ENCODE measurements around the gene CACNA1C. TPM values are rescaled to one million over a fixed set of nuclear protein-coding genes. Genes with fewer than 3 reads are reported as not detected.

CACNA1C gene
- total RNA-seq, 6 donors from 2014 or later: 5.2 to 45.1 (median 8.8) TPM

GRCh38 chr12:2745655-2746054 lies 692.9 kb downstream of the CACNA1C start:
- H3K4me3 ChIP-seq: no peak overlapping the region
- H3K27ac ChIP-seq: no peak overlapping the region
- H3K27me3 ChIP-seq: no peaks in the 10 kb centered on the region
- DNase-seq: no peak
- TF ChIP-seq POLR2A (IDR thresholded peaks at IDR 0.05): no peak
- no peak for TF ChIP-seq POLR2AphosphoS5 (IDR thresholded peaks at IDR 0.05)
- no peak for TF ChIP-seq EP300 (IDR thresholded peaks at IDR 0.05)
- TF ChIP-seq CTCF (IDR thresholded peaks at IDR 0.05): no peak
- WGBS, 2 donors: 49 to 59% methylated on average over 2 of the region's 2 CpGs
- ATAC-seq (ENCODE audit: low FRiP score in 2 of 2): no peak
- no peaks in the 10 kb centered on the region for H3K9me3 ChIP-seq
- no peaks in the 10 kb centered on the region for H3K36me3 ChIP-seq
- H3K4me1 ChIP-seq: no peaks in the 10 kb centered on the region

Other genes with a start within 250 kb of the CACNA1C start
- gene LRTM2, start 232.4 kb upstream of the CACNA1C start, total RNA-seq: not detected
- 1 to 10 TPM; 3.3 to 8.4 (median 7.0) TPM for gene CACNA2D4, start 134.3 kb upstream of the CACNA1C start, total RNA-seq
- gene DCP1B, start 48.5 kb upstream of the CACNA1C start, total RNA-seq: 10 to 100 TPM in 5 of 6 donors, 1 to 10 TPM in 1; 5.5 to 30.4 (median 12.2) TPM

All from upper lobe of left lung (tissue), 6 donors.